Central memory CD4-positive, alpha-beta T cell (primary cell): Measurements from ENCODE around the gene GRPR.
"Not testable (repeated sequence)": the region's sequence is repeated elsewhere in the genome, so short reads cannot be mapped to it uniquely, and the experiment has no call there.

Experiments
- DNase-seq: peaks from one replicate; pipeline ENCODE4 v3.0.0; 2022

GRPR gene

GRCh38 chrX:16138108-16138427, 14.7 kb downstream of the GRPR start:
- DNase-seq = no peak

- no peak for DNase-seq
Measured at GRCh38 chrX:16140448-16140847, 17.1 kb downstream of the GRPR start.

- DNase-seq = no peak
Measured at GRCh38 chrX:16140983-16141382, 17.6 kb downstream of the GRPR start.

- DNase-seq = no peak
Measured at GRCh38 chrX:16141422-16142245, 18.3 kb downstream of the GRPR start.

- DNase-seq = no peak
Measured at GRCh38 chrX:16142246-16142558, 18.8 kb downstream of the GRPR start.

- no peak for DNase-seq
Measured at GRCh38 chrX:16143968-16144367, 20.6 kb downstream of the GRPR start.

GRCh38 chrX:16144420-16144819, 21.1 kb downstream of the GRPR start:
- DNase-seq = no peak

- not testable (repeated sequence) for DNase-seq
Measured at GRCh38 chrX:16145093-16145492, 21.7 kb downstream of the GRPR start.

GRCh38 chrX:16145656-16146055, 22.3 kb downstream of the GRPR start:
- no peak for DNase-seq

- DNase-seq = no peak
Measured at GRCh38 chrX:16148896-16149295, 25.5 kb downstream of the GRPR start.

GRCh38 chrX:16155581-16156096, 32.3 kb downstream of the GRPR start:
- no peak for DNase-seq

- no peak for DNase-seq
Measured at GRCh38 chrX:16156692-16157331, 33.4 kb downstream of the GRPR start.

GRCh38 chrX:16160729-16161128, 37.4 kb downstream of the GRPR start:
- DNase-seq = no peak

GRCh38 chrX:16161173-16161572, 37.8 kb downstream of the GRPR start:
- DNase-seq = not testable (repeated sequence)

- no peak for DNase-seq
Measured at GRCh38 chrX:16162391-16162790, 39.0 kb downstream of the GRPR start.

GRCh38 chrX:16164748-16165147, 41.4 kb downstream of the GRPR start:
- DNase-seq = no peak

GRCh38 chrX:16167181-16167580, 43.8 kb downstream of the GRPR start, which contains the start of gene MAGEB17:
MAGEB17 (plus strand) TSS chrX:16167481; CDS start chrX:16170383, 2,902 bp downstream.
- no peak for DNase-seq

GRCh38 chrX:16171039-16171438, 47.7 kb downstream of the GRPR start:
- no peak for DNase-seq

GRCh38 chrX:16171944-16172343, 48.6 kb downstream of the GRPR start:
- no peak for DNase-seq

GRCh38 chrX:16172391-16172790, 49.0 kb downstream of the GRPR start:
- no peak for DNase-seq

GRCh38 chrX:16175329-16176061, 52.1 kb downstream of the GRPR start:
- no peak for DNase-seq

- no peak for DNase-seq
Measured at GRCh38 chrX:16177260-16177659, 53.9 kb downstream of the GRPR start.

- DNase-seq = not testable (repeated sequence)
Measured at GRCh38 chrX:16183843-16184242, 60.5 kb downstream of the GRPR start.

GRCh38 chrX:16185725-16186136, 62.4 kb downstream of the GRPR start:
- no peak for DNase-seq
